Hepatocyte (in vitro differentiated cells): ENCODE data around the gene KCTD15.

Experiments used
- CTCF ChIP-seq: fragments of 200-600 bp; sonication (generic); IDR thresholded peaks from 2 replicates; pipeline ENCODE4 v1.5.1; 2016; ENCODE audit warnings: antibody characterized with exemption, mild to moderate bottlenecking; ENCODE audit not compliant: poor library complexity
- EZH2 ChIP-seq: fragments of 200-600 bp; sonication (generic); IDR thresholded peaks from 2 replicates; pipeline ENCODE4 v1.6.1; 2016; ENCODE audit warnings: antibody characterized with exemption, mild to moderate bottlenecking, borderline replicate concordance

- no peak for TF ChIP-seq CTCF
- no peak for TF ChIP-seq EZH2
Measured at GRCh38 chr19:33841685-33842084, 45.0 kb downstream of the KCTD15 start.
